GM12864 (cell line): ENCODE results near the gene C2CD4A.
A peak's percentile ranks its signal among the peaks of the same experiment; 100 is the strongest.

Experiments used
- DNase-seq: peaks from one replicate; pipeline ENCODE4 v3.0.0-alpha.2; 2011; ENCODE audit warnings: low read depth
- H3K4me3 ChIP-seq: 2 replicates; pipeline ENCODE4 v1.5.1; 2011; ENCODE audit warnings: mild to moderate bottlenecking, low read depth, low read length, control low read depth
- TF ChIP-seq, protein P1 (sequence below): IDR thresholded peaks from 2 replicates; pipeline ENCODE4 v1.5.1; 2011; ENCODE audit warnings: low read depth, mild to moderate bottlenecking, moderate library complexity, low read length, control low read depth, inconsistent platforms; ENCODE audit errors: missing control alignments

C2CD4A gene

DNA sequence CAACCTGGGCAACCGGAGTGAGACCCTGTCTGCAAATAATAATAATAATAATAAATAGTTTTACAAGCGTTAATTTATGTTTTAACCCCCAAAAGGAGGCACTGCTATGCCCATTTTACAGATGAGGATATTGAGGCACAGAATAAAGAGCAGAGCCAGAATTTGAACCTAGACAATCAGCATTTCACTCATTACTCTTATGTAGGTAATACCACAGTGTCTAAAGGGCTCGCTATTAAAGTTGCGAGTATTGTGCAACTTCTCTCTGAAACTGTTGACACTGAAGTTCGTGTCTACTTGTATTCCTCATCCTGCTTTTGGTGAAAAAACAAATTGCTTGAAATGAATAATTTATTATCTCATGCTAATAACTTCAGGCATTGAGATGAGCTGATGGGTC, 2.8 kb downstream of the C2CD4A start:
- TF ChIP-seq, protein P1, sequence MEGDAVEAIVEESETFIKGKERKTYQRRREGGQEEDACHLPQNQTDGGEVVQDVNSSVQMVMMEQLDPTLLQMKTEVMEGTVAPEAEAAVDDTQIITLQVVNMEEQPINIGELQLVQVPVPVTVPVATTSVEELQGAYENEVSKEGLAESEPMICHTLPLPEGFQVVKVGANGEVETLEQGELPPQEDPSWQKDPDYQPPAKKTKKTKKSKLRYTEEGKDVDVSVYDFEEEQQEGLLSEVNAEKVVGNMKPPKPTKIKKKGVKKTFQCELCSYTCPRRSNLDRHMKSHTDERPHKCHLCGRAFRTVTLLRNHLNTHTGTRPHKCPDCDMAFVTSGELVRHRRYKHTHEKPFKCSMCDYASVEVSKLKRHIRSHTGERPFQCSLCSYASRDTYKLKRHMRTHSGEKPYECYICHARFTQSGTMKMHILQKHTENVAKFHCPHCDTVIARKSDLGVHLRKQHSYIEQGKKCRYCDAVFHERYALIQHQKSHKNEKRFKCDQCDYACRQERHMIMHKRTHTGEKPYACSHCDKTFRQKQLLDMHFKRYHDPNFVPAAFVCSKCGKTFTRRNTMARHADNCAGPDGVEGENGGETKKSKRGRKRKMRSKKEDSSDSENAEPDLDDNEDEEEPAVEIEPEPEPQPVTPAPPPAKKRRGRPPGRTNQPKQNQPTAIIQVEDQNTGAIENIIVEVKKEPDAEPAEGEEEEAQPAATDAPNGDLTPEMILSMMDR, result no peak

DNA sequence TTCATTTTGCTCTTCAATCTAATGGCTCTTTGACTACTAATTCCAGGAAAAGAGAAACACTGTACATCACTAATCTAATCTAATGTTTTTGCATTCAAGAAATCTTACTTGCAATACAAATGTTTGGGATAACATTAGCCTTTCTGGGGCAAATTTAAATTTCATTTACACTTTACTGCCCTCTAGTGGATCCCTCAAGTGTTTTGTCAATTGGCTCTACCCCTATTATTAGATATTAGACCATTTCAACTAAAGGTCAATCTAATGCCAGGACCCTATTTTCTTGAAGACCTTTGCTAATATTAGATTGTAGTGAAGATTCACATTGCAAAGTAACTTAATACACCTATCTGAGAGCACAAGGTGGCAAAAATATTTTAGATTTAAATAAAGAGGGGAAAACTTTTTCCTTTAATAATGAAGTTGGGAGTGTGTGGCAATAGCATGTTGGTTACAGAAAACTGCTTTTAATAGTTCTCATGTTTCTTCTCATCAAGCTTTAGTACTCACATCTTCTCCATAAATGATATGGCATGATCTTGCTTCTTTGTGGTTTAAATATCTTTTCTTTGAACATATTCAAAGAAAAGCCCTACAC, 5.0 kb downstream of the C2CD4A start:
- no peak overlapping the region for H3K4me3 ChIP-seq
- TF ChIP-seq, protein P1, result peak; percentile 57
- DNase-seq, result no peak

More for the DNA sequence above, 2.8 kb downstream of the C2CD4A start:
- H3K4me3 ChIP-seq, result no peak overlapping the region
- DNase-seq, result no peak

DNA sequence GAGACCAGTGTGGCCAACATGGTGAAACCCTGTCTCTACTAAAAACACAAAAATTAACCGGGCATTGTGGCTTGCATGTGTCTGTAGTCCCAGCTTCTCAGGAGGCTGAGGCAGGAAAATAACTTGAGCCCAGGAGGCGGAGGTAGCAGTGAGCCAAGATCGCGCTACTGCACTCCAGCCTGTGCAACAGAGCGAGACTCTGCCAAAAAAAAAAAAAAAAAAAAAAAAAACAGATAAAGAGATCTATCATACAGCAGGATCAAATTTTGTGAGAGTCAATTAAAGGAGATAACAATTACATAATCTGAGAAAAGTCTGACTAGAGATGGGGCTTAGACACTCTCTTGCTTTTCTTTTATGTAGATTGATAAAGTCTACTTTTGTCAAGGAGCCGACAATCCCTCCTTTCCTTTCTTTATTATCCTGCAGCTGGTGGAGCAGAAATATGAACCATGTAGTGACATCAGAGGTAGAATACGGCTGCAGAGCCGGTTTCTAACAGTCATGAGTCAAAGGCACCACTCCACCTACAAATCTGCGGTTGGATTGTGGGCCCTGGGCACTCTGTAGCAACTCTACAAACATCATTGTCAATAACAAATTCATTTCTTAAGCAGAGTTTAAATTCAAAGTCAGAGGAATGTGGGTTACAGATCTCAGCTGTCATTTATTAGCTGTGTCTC, 9.0 kb downstream of the C2CD4A start:
- DNase-seq, result no peak

DNA sequence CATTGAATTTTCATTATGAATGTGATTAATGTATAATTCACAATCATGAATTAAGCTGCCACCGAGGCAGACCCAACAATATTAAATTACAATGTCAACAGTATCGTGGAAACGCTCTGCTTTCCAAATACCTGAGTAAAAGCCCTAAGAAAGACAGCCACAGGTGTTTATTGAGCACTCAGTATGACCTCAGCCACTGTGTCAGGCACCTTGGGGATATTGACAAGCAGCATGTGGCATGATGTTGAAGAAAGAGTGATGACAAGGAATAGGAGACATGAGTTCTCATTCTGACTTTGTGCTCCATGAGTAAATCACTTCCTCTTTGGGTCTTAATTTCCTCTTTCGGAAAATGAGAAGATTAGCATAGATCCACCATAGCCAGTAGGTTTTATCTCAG, 12.8 kb downstream of the C2CD4A start:
- no peak for DNase-seq
- TF ChIP-seq, protein P1, result no peak
- H3K4me3 ChIP-seq, result no peak overlapping the region

More for the DNA sequence above, 9.0 kb downstream of the C2CD4A start:
- no peak overlapping the region for H3K4me3 ChIP-seq
- TF ChIP-seq, protein P1, result no peak

DNA sequence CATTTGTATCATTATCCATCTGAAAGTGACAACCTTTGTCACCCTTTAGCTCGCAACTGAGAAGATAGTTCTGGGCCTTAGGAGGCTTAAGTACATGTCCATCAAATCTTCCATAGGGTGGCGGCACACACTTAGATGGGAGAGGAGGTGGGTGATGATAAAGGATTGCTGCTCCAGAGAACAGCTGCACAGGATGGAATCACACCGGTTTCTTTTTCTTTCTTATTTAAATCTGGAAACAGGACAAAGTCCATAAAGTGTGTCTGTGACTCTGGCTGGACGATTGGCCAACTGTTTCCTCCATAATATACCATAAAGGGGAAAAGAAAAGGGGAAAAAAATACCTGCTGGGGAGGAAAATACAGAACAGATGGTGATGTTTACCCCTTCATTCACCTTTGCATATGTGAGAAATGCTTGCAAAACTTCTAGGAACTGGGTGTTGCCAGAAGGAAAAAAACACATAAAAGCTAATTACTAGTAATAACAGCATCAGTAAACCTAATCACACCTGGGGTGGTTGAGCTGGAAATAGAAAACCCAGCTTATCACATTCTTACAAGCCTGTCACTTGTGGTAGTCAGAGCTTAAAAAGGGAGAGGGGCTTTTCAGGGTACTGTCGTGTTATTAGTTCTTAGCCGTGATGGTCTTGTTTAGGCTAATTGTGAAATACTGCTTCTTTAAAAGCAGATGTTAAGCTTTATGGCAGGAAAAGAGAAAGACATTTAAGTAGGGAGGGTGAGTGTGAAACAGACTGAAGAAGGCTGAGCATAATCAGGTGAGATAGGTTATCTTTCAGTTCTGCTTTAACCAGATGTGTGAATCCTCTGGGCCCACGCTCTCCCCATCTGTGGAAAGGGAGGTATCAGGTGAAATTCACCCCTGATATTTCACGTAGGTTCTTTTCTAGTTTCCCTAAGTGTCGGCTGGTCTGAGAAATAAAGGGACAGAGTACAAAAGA, 16.7 kb downstream of the C2CD4A start:
- no peak for DNase-seq
- TF ChIP-seq, protein P1, result no peak

DNA sequence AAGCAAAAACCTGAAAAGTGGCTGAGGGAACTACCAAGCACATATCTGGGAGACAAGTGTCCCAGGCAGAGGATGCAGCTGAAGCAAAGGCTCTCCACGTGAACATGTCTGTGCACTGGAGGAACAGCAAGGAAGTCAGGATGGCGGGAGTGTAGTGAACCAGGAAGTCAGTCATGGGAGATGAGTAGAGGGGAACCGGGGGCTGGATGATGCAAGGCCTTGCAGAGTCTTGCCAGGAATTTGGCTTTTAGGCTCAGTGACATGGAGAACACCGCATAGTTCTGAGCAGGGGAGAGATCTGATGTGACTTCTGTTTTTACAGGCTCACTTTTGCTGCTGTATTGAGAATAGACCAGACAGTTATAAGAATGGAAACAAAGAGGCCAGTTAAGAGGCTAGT, 19.0 kb downstream of the C2CD4A start:
- no peak overlapping the region for H3K4me3 ChIP-seq
- no peak for DNase-seq
- TF ChIP-seq, protein P1, result no peak

More for the DNA sequence above, 16.7 kb downstream of the C2CD4A start:
- H3K4me3 ChIP-seq, result no peak overlapping the region
